ENCODE results near the gene CFAP300. TPM values are rescaled to one million over a fixed set of nuclear protein-coding genes. Genes with fewer than 3 reads are reported as not detected.

CFAP300 gene
- total and polyA plus RNA-seq, 3 experiments from 2014 or later, result not detected

DNA sequence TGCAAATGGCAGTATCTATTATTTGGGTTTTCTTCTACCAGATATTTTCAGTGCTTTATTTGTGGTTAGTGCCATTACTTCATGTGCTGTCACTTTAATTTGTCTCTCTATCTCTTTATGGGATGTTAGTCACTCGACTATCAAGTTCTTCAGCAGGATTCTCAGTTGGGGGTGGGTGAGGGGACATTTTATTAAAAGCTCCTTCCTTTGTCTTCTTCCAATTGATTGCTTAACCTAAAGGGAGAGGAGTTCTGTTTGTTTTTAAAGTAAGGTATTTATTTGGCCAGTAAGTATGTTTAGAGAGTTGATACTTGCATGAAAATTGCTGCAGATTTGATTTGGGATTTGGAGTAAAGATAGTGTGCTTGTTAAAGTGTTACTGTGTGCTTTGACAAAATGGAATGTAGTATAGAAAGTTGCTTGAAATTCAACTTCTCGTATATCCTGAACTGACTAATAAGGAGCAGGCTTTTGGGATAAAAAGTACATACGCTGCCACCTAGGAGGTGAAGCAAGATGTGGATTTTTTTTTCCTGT lies 73.3 kb downstream of the CFAP300 start:
- DNase-seq, result no peak
- Mint-ChIP-seq H3K36me3 (peaks cover 0 to 3% (median 0%) of the 10 kb centered on the region in 3 donors), H3K27ac (no peak overlapping the region), H3K4me1 (peaks cover 0 to 7% (median 6%) of the 10 kb centered on the region in 3 donors), H3K4me3 (no peak overlapping the region), H3K27me3 (peaks cover 19 to 50% of the 10 kb centered on the region in 2 donors), H3K9me3 (peaks cover 0 to 4% (median 3%) of the 10 kb centered on the region in 5 donors)
- POLR2A ChIA-PET, result no interaction called here
- H3K27ac ChIP-seq (ENCODE audit: low read depth, low read length), result no peak overlapping the region
- CTCF ChIA-PET, result no interaction called here
- H3K9me3 ChIP-seq (ENCODE audit: low read length), result no peaks in the 10 kb centered on the region
- H3K4me1 ChIP-seq (ENCODE audit: insufficient read depth, low read length), result no peaks in the 10 kb centered on the region
- H3K36me3 ChIP-seq (ENCODE audit: insufficient read depth, low read length), result no peaks in the 10 kb centered on the region
- H3K4me3 ChIP-seq (ENCODE audit: low read length), result no peak overlapping the region
- H3K27me3 ChIP-seq (ENCODE audit: insufficient read depth, low read length, poor library complexity, severe bottlenecking), result no peaks in the 10 kb centered on the region

GRCh38 chr11:102121329-102121728 lies 74.1 kb downstream of the CFAP300 start:
- H3K27ac Mint-ChIP-seq, result no peak overlapping the region
- no peak overlapping the region for H3K4me3 Mint-ChIP-seq
- no peaks in the 10 kb centered on the region for H3K27me3 ChIP-seq (ENCODE audit: insufficient read depth, low read length, poor library complexity, severe bottlenecking)
- no peaks in the 10 kb centered on the region for H3K36me3 ChIP-seq (ENCODE audit: insufficient read depth, low read length)
- H3K9me3 Mint-ChIP-seq, result peaks cover 0 to 4% (median 3%) of the 10 kb centered on the region in 5 donors
- CTCF ChIA-PET, result no interaction called here
- peaks cover 16 to 53% of the 10 kb centered on the region in 2 donors for H3K27me3 Mint-ChIP-seq
- no peaks in the 10 kb centered on the region for H3K9me3 ChIP-seq (ENCODE audit: low read length)
- H3K36me3 Mint-ChIP-seq, result peaks cover 0 to 3% (median 0%) of the 10 kb centered on the region in 3 donors
- peaks cover 0 to 7% (median 6%) of the 10 kb centered on the region in 3 donors for H3K4me1 Mint-ChIP-seq
- H3K4me3 ChIP-seq (ENCODE audit: low read length), result no peak overlapping the region
- H3K27ac ChIP-seq (ENCODE audit: low read depth, low read length), result no peak overlapping the region
- POLR2A ChIA-PET, result no interaction called here
- DNase-seq, result no peak
- H3K4me1 ChIP-seq (ENCODE audit: insufficient read depth, low read length), result no peaks in the 10 kb centered on the region

Other genes with a start within 250 kb of the CFAP300 start
- gene CEP126, start 132.4 kb upstream of the CFAP300 start, total RNA-seq, result 1 to 10 TPM; 1.6 to 1.8 TPM
- gene CEP126, start 132.4 kb upstream of the CFAP300 start, polyA plus RNA-seq, result 1.1 TPM
- not detected for gene ANGPTL5, start 130.9 kb upstream of the CFAP300 start, total RNA-seq
- not detected for gene ANGPTL5, start 130.9 kb upstream of the CFAP300 start, polyA plus RNA-seq
- under 1 TPM; 0.20 to 0.42 TPM for gene YAP1, start 63.0 kb downstream of the CFAP300 start, total RNA-seq
- gene YAP1, start 63.0 kb downstream of the CFAP300 start, polyA plus RNA-seq, result 0.12 TPM

Data from CD8-positive, alpha-beta memory T cell (primary cell).